OCI-LY1 (cell line): ENCODE data around the gene C11orf97.

ENCODE experiments used
- H2AFZ ChIP-seq: fragments of 200-600 bp; sonication (generic), shearing (Covaris generic); 2 replicates; pipeline ENCODE4 v1.6.0; 2014; ENCODE audit warnings: antibody characterized with exemption, mild to moderate bottlenecking, low read length
- H3F3A ChIP-seq: fragments of 200-600 bp; sonication (generic), shearing (Covaris generic); 2 replicates; pipeline ENCODE4 v1.6.0; 2014; ENCODE audit warnings: mild to moderate bottlenecking, antibody characterized with exemption, low read length, moderate library complexity; ENCODE audit not compliant: insufficient read depth
- H3K27ac ChIP-seq: fragments of 200-600 bp; sonication (generic); 2 replicates; pipeline ENCODE4 v1.5.1; 2014; ENCODE audit warnings: low read length, mixed run types, mild to moderate bottlenecking, low read depth; ENCODE audit not compliant: poor library complexity, severe bottlenecking
- H3K27me3 ChIP-seq: fragments of 200-600 bp; sonication (generic); 2 replicates; pipeline ENCODE4 v1.6.0; 2014; ENCODE audit warnings: antibody characterized with exemption, mild to moderate bottlenecking, low read length, moderate library complexity; ENCODE audit not compliant: insufficient read depth
- H3K36me3 ChIP-seq: fragments of 200-600 bp; sonication (generic); 2 replicates; pipeline ENCODE4 v1.6.1; 2014; ENCODE audit warnings: mild to moderate bottlenecking, antibody characterized with exemption, low read length, moderate library complexity, mixed read lengths; ENCODE audit not compliant: insufficient read depth
- H3K4me1 ChIP-seq: fragments of 200-600 bp; sonication (generic); 2 replicates; pipeline ENCODE4 v1.5.1; 2014; ENCODE audit warnings: mild to moderate bottlenecking, low read length, moderate library complexity; ENCODE audit not compliant: insufficient read depth, severe bottlenecking
- H3K4me2 ChIP-seq: fragments of 200-600 bp; sonication (generic), shearing (Covaris generic); 2 replicates; pipeline ENCODE4 v1.6.1; 2014; ENCODE audit warnings: low read length
- H3K4me3 ChIP-seq: fragments of 200-600 bp; sonication (generic); 2 replicates; pipeline ENCODE4 v1.5.1; 2014; ENCODE audit warnings: low read length, low read depth, mild to moderate bottlenecking, mixed read lengths; ENCODE audit not compliant: poor library complexity, severe bottlenecking
- H3K79me2 ChIP-seq: fragments of 200-600 bp; shearing (Covaris generic); 2 replicates; pipeline ENCODE4 v1.6.1; 2016; ENCODE audit warnings: mixed run types, low read length, mixed read lengths; ENCODE audit not compliant: insufficient read depth
- H3K9ac ChIP-seq: fragments of 200-600 bp; sonication (generic), shearing (Covaris generic); 2 replicates; pipeline ENCODE4 v1.6.1; 2014; ENCODE audit warnings: mild to moderate bottlenecking, low read length, mixed read lengths
- H3K9me2 ChIP-seq: fragments of 200-600 bp; sonication (generic), shearing (Covaris generic); 2 replicates; pipeline ENCODE4 v1.6.1; 2014; ENCODE audit warnings: low read depth, mild to moderate bottlenecking, low read length, mixed read lengths
- H3K9me3 ChIP-seq: fragments of 200-600 bp; shearing (Covaris generic); 2 replicates; pipeline ENCODE4 v1.6.1; 2014; ENCODE audit warnings: low read length, mixed read lengths
- H4K20me1 ChIP-seq: fragments of 200-600 bp; sonication (generic), shearing (Covaris generic); 2 replicates; pipeline ENCODE4 v1.6.0; 2016; ENCODE audit warnings: mild to moderate bottlenecking, low read length; ENCODE audit not compliant: insufficient read depth
- CTCF ChIP-seq: fragments of 200-600 bp; sonication (generic), shearing (Covaris generic); IDR thresholded peaks from 2 replicates; pipeline ENCODE4 v1.5.1; 2017; ENCODE audit warnings: mild to moderate bottlenecking, antibody characterized with exemption, low read length, moderate library complexity, mixed read lengths
- EZH2 ChIP-seq: fragments of 200-600 bp; sonication (generic), shearing (Covaris generic); IDR thresholded peaks from 2 replicates; pipeline ENCODE4 v1.8.0; 2017; ENCODE audit warnings: borderline replicate concordance, mixed run types, mild to moderate bottlenecking, antibody characterized with exemption, low read length, moderate library complexity, mixed read lengths

The C11orf97 gene

GRCh38 chr11:94493281-94494125 is 18.8 kb upstream of the C11orf97 start, which contains the start of the genes ANKRD49 and MRE11:
Gene ANKRD49 (plus strand): TSS chr11:94493984. CDS start chr11:94496694, 2,710 bp downstream.
Gene MRE11 (minus strand): TSS chr11:94493844. CDS start chr11:94492801, 1,043 bp downstream.
- TF ChIP-seq CTCF (no peak), EZH2 (no peak)
- peak within 1 kb of the TSS; percentile 73 for H2AFZ ChIP-seq
- H3K4me3 ChIP-seq = peak within 1 kb of the TSS; percentile 95
- H3K9me3 ChIP-seq = no peaks in the 10 kb centered on the region
- no peaks in the 10 kb centered on the region for H3K27me3 ChIP-seq
- peaks cover 36% of the 10 kb centered on the region for H3K79me2 ChIP-seq
- H3K27ac ChIP-seq = peak within 1 kb of the TSS; percentile 58
- H3K36me3 ChIP-seq = peaks cover 43% of the 10 kb centered on the region
- peak within 1 kb of the TSS; percentile 95 for H3K9ac ChIP-seq
- H3K9me2 ChIP-seq = no peaks in the 10 kb centered on the region
- peak within 1 kb of the TSS; percentile 94 for H3K4me2 ChIP-seq
- H4K20me1 ChIP-seq = no peaks in the 10 kb centered on the region
- H3K4me1 ChIP-seq = peaks cover 35% of the 10 kb centered on the region
- H3F3A ChIP-seq = no peaks in the 10 kb centered on the region

- Histone ChIP-seq H3K4me2 (peak overlapping the region; percentile 86), H2AFZ (no peak overlapping the region; the same call in 1 of the 2 replicates), H3K36me3 (peaks cover 43% of the 10 kb centered on the region), H3K4me3 (peak overlapping the region; percentile 95), H3K9me2 (no peaks in the 10 kb centered on the region), H3K27me3 (no peaks in the 10 kb centered on the region), H3F3A (no peaks in the 10 kb centered on the region), H3K79me2 (peaks cover 36% of the 10 kb centered on the region), H3K27ac (peak overlapping the region; percentile 18), H3K9me3 (no peaks in the 10 kb centered on the region), H3K9ac (peak overlapping the region; percentile 95), H4K20me1 (no peaks in the 10 kb centered on the region), H3K4me1 (peaks cover 35% of the 10 kb centered on the region)
- TF ChIP-seq CTCF (no peak), EZH2 (no peak)
Measured at GRCh38 chr11:94494126-94494680, 18.1 kb upstream of the C11orf97 start.

GRCh38 chr11:94500181-94500580 is 12.1 kb upstream of the C11orf97 start:
- TF ChIP-seq EZH2 = no peak
- TF ChIP-seq CTCF = no peak
- Histone ChIP-seq H3K27me3 (no peaks in the 10 kb centered on the region), H3K36me3 (peaks cover 43% of the 10 kb centered on the region), H2AFZ (no peak overlapping the region), H3K4me3 (no peak overlapping the region), H3K9ac (no peak overlapping the region), H3K9me2 (no peaks in the 10 kb centered on the region), H3K9me3 (no peaks in the 10 kb centered on the region), H3K4me1 (peaks cover 7% of the 10 kb centered on the region), H3K79me2 (peaks cover 3% of the 10 kb centered on the region; the same call in 1 of the 2 replicates), H3F3A (no peaks in the 10 kb centered on the region), H4K20me1 (no peaks in the 10 kb centered on the region), H3K27ac (no peak overlapping the region), H3K4me2 (no peak overlapping the region)
